Thoracic aorta (tissue), 2 donors: ENCODE measurements around the gene CTF1. TPM values are rescaled to one million over a fixed set of nuclear protein-coding genes. Genes with fewer than 3 reads are reported as not detected.

Experiments
- ATAC-seq: fragments of 150-250 bp; one replicate; pipeline ENCODE4 v1.8.0; 2017; ENCODE audit warnings: low read depth; ENCODE audit not compliant: insufficient number of reproducible peaks, low FRiP score
- DNase-seq: peaks from one replicate; pipeline ENCODE4 v3.0.0-alpha.2; 2020; ENCODE audit warnings: low spot score
- H3K27ac ChIP-seq, 2 donors: fragments of 200-600 bp; sonication (generic); 1 replicate in 1 of 2; 2 replicates in 1 of 2; pipeline ENCODE4 v1.5.1; 2016; ENCODE audit warnings: mild to moderate bottlenecking in 2 of 2, moderate library complexity in 2 of 2
- H3K27me3 ChIP-seq: fragments of 200-600 bp; sonication (generic); replicated peaks from 2 replicates; pipeline ENCODE4 v1.6.0; 2016; ENCODE audit warnings: mild to moderate bottlenecking; ENCODE audit not compliant: insufficient read depth
- H3K36me3 ChIP-seq: fragments of 200-600 bp; sonication (generic); one replicate; pipeline ENCODE4 v1.5.1; 2016
- H3K4me1 ChIP-seq, 2 donors: fragments of 200-600 bp; sonication (generic); 1 replicate in 1 of 2; 2 replicates in 1 of 2; pipeline versions ENCODE4 v1.5.1 to v1.6.0; 2016; ENCODE audit warnings: low read depth in 2 of 2, mild to moderate bottlenecking in 1 of 2; ENCODE audit not compliant: control insufficient read depth in 1 of 2
- H3K4me3 ChIP-seq: fragments of 200-600 bp; sonication (generic); 2 replicates; pipeline ENCODE4 v1.5.1; 2016; ENCODE audit warnings: mild to moderate bottlenecking
- H3K9me3 ChIP-seq: fragments of 200-600 bp; sonication (generic); 2 replicates; pipeline ENCODE4 v1.5.1; 2016
- CTCF ChIP-seq: fragments of 200-600 bp; sonication (generic); IDR thresholded peaks from one replicate; pipeline ENCODE4 v1.5.1; 2019; ENCODE audit warnings: antibody characterized with exemption
- total RNA-seq, 2 donors: library from RNA; depleted of rRNA; stranded (reverse); fragments of >200 nt; gene quantifications; one replicate each; pipeline versions ENCODE4 v1.1.0 to v1.2.3, GENCODE V29; 2016

The CTF1 gene
- total RNA-seq, 2 donors from 2014 or later = 3.8 TPM

- H3K4me1 ChIP-seq = peaks cover 5 to 24% of the 10 kb centered on the region in 2 donors
- ATAC-seq (no peak), DNase-seq (no peak)
- peaks cover 13% of the 10 kb centered on the region for H3K36me3 ChIP-seq
- H3K4me3 ChIP-seq = no peak overlapping the region
- H3K27me3 ChIP-seq = no peaks in the 10 kb centered on the region
- TF ChIP-seq CTCF = no peak
- H3K27ac ChIP-seq = no peak overlapping the region
- H3K9me3 ChIP-seq = no peaks in the 10 kb centered on the region
Measured at GRCh38 chr16:30927789-30928378, 31.5 kb downstream of the CTF1 start.

- Histone ChIP-seq H3K27ac (no peak overlapping the region), H3K9me3 (no peaks in the 10 kb centered on the region), H3K4me3 (no peak overlapping the region), H3K27me3 (no peaks in the 10 kb centered on the region), H3K4me1 (peaks cover 5 to 24% of the 10 kb centered on the region in 2 donors), H3K36me3 (peaks cover 13% of the 10 kb centered on the region)
- ATAC-seq (no peak), DNase-seq (no peak)
- no peak for TF ChIP-seq CTCF
Measured at GRCh38 chr16:30928390-30928789, 32.0 kb downstream of the CTF1 start.

- TF ChIP-seq CTCF = no peak
- no peak overlapping the region for H3K27ac ChIP-seq
- H3K4me1 ChIP-seq = peaks cover 5 to 21% of the 10 kb centered on the region in 2 donors
- H3K36me3 ChIP-seq = peaks cover 13% of the 10 kb centered on the region
- DNase-seq (no peak), ATAC-seq (no peak)
- H3K9me3 ChIP-seq = no peaks in the 10 kb centered on the region
- H3K4me3 ChIP-seq = no peak overlapping the region
- no peaks in the 10 kb centered on the region for H3K27me3 ChIP-seq
Measured at GRCh38 chr16:30929167-30929566, 32.8 kb downstream of the CTF1 start.

- TF ChIP-seq CTCF = no peak
- H3K4me3 ChIP-seq = no peak overlapping the region
- H3K27me3 ChIP-seq = no peaks in the 10 kb centered on the region
- H3K36me3 ChIP-seq = peaks cover 13% of the 10 kb centered on the region
- H3K27ac ChIP-seq = no peak overlapping the region
- DNase-seq (no peak), ATAC-seq (no peak)
- H3K9me3 ChIP-seq = no peaks in the 10 kb centered on the region
- H3K4me1 ChIP-seq = peaks cover 0 to 11% of the 10 kb centered on the region in 2 donors
Measured at GRCh38 chr16:30930160-30930571, 33.8 kb downstream of the CTF1 start.

- DNase-seq (no peak), ATAC-seq (no peak)
- Histone ChIP-seq H3K4me3 (no peak overlapping the region), H3K36me3 (peaks cover 13% of the 10 kb centered on the region), H3K9me3 (no peaks in the 10 kb centered on the region), H3K27ac (no peak overlapping the region), H3K4me1 (peaks cover 0 to 6% of the 10 kb centered on the region in 2 donors), H3K27me3 (no peaks in the 10 kb centered on the region)
- no peak for TF ChIP-seq CTCF
Measured at GRCh38 chr16:30931068-30931650, 34.7 kb downstream of the CTF1 start.
